Panc1 (cell line): ENCODE results near the gene PC. TPM values are rescaled to one million over a fixed set of nuclear protein-coding genes. Genes with fewer than 3 reads are reported as not detected.

ENCODE experiments used
- ATAC-seq: fragments of 200-7000 bp; cut with Tn5 transposase; 2 replicates; pipeline ENCODE4 v1.9.1; 2020; ENCODE audit warnings: mild to moderate bottlenecking, moderate library complexity
- BruUV-seq: library from RNA; stranded (reverse); fragments of 400-500 nt; replicated peaks from 2 replicates; lab custom pipeline; 2021; lab: Mats Ljungman, UMichigan
- CTCF ChIA-PET: fragments of 300-600 bp; sonication (Branson Sonifier 250); formaldehyde crosslinking; loops from one replicate; lab custom pipeline; 2022; ENCODE audit warnings: antibody characterized with exemption; lab: Charles Lee
- POLR2A ChIA-PET: fragments of 300-600 bp; sonication (Branson Sonifier 250); formaldehyde crosslinking; loops from one replicate; lab custom pipeline; 2022; ENCODE audit warnings: antibody characterized with exemption; lab: Charles Lee
- DNase-seq: peaks from one replicate; pipeline ENCODE4 v3.0.0-alpha.2; 2010; ENCODE audit warnings: low read depth, low spot score
- H3K27ac ChIP-seq: 2 replicates; pipeline ENCODE4 v1.5.1; 2011; ENCODE audit warnings: mild to moderate bottlenecking, low read length, inconsistent platforms
- H3K27me3 ChIP-seq: fragments of 200-500 bp; sonication (Bioruptor generic); 2 replicates; pipeline ENCODE4 v1.6.0; 2014; ENCODE audit warnings: low read length, inconsistent platforms; ENCODE audit not compliant: control insufficient read depth, insufficient read depth
- H3K36me3 ChIP-seq: fragments of 200-500 bp; sonication (Bioruptor generic); 2 replicates; pipeline ENCODE4 v1.5.1; 2014; ENCODE audit warnings: inconsistent platforms, mild to moderate bottlenecking, low read length, moderate library complexity; ENCODE audit not compliant: control insufficient read depth, insufficient read depth
- H3K4me1 ChIP-seq: 2 replicates; pipeline ENCODE4 v1.5.1; 2011; ENCODE audit warnings: inconsistent platforms, mild to moderate bottlenecking, low read length, moderate library complexity; ENCODE audit not compliant: control insufficient read depth, insufficient read depth
- H3K4me3 ChIP-seq, 2 experiments: 2 replicates each; pipeline ENCODE4 v1.5.1; 2011 to 2012; ENCODE audit warnings: low read depth in 2 of 2, low read length in 2 of 2, mild to moderate bottlenecking in 2 of 2, inconsistent platforms in 1 of 2, moderate library complexity in 1 of 2
- H3K9me3 ChIP-seq: fragments of 200-500 bp; sonication (Bioruptor generic); 2 replicates; pipeline ENCODE4 v1.5.1; 2014; ENCODE audit warnings: low read depth, mild to moderate bottlenecking, inconsistent platforms, low read length, moderate library complexity; ENCODE audit not compliant: control insufficient read depth, insufficient read depth
- POLR2AphosphoS5 ChIP-seq: IDR thresholded peaks from 2 replicates; pipeline ENCODE4 v1.6.1; 2012; ENCODE audit warnings: mild to moderate bottlenecking, low read depth, low read length, moderate library complexity
- SIN3A ChIP-seq: IDR thresholded peaks from 2 replicates; pipeline ENCODE4 v1.6.1; 2012; ENCODE audit warnings: low read depth, mild to moderate bottlenecking, low read length, moderate library complexity, borderline replicate concordance; ENCODE audit not compliant: insufficient read depth
- TCF7L2 ChIP-seq: IDR thresholded peaks from 2 replicates; pipeline ENCODE4 v1.6.1; 2011; ENCODE audit warnings: mild to moderate bottlenecking, low read depth, low read length, inconsistent platforms
- in situ Hi-C: cut with HindIII; loops from 2 replicates; pipeline ENCODE4 v1.10.0; 2016; ENCODE audit warnings: low sequenced_read_pairs, low pct_unique_long_range_greater_than_20kb
- intact Hi-C: fragments of 100-400 bp; cut with micrococcal nuclease; formaldehyde crosslinking; loops from one replicate; pipeline ENCODE4 v1.10.0; 2022; ENCODE audit not compliant: unreplicated experiment
- total RNA-seq: library from RNA; stranded (reverse); gene quantifications from one replicate; pipeline ENCODE4 v1.2.1, GENCODE V29; 2021; ENCODE audit not compliant: unreplicated experiment
- TF ChIP-seq, protein P1 (sequence below): fragments of 450-650 bp; IDR thresholded peaks from 2 replicates; pipeline ENCODE4 v1.5.1; 2017; ENCODE audit warnings: mild to moderate bottlenecking
- TF ChIP-seq, protein P2 (sequence below), 2 experiments: IDR thresholded peaks; 2 replicates each; pipeline ENCODE4 v1.6.1; 2011 to 2012; ENCODE audit warnings: low read depth in 2 of 2, control low read depth in 1 of 2, low read length in 1 of 2, mild to moderate bottlenecking in 1 of 2, moderate library complexity in 1 of 2; ENCODE audit not compliant: insufficient read depth in 1 of 2

The PC gene
- total RNA-seq, 1 experiment from 2014 or later: 12.8 TPM

DNA sequence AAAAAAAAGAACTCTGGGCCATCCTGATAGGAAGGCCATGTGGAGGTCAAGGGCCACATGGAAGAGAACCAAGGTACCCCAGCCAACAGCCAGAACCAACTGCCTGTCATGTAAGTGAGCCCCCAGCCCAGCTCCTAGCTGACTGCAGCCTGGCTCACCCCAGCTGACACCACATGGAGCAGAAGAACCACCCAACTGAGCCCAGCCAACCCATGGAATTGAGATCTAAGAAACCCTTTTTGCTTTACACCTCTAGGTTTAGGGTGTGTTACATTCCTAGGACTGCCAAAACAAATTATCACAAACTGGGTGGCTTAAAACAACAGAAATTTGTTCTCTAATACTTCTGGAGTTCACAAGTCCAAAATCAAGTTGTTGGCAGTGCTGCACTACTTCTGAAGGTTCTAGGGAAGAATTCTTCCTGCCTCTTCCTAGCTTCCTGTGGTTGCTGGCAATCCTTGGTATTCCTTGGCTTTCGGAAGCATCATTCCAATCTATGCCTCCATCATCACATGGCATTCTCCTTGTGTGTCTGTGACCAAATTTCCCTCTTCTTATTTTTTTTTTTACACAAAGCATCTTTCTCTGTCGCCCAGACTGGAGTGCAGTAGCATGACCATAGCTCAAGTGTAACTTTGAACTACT, 21.3 kb upstream of the PC start:
- no peaks in the 10 kb centered on the region; the same call in 1 of the 2 replicates for H3K9me3 ChIP-seq
- BruUV-seq: no TSS peak
- no peak for ATAC-seq
- in situ Hi-C loops (no loop called here), intact Hi-C loops (no loop called here)
- TF ChIP-seq TCF7L2 (no peak), SIN3A (no peak)
- TF ChIP-seq, protein P1, sequence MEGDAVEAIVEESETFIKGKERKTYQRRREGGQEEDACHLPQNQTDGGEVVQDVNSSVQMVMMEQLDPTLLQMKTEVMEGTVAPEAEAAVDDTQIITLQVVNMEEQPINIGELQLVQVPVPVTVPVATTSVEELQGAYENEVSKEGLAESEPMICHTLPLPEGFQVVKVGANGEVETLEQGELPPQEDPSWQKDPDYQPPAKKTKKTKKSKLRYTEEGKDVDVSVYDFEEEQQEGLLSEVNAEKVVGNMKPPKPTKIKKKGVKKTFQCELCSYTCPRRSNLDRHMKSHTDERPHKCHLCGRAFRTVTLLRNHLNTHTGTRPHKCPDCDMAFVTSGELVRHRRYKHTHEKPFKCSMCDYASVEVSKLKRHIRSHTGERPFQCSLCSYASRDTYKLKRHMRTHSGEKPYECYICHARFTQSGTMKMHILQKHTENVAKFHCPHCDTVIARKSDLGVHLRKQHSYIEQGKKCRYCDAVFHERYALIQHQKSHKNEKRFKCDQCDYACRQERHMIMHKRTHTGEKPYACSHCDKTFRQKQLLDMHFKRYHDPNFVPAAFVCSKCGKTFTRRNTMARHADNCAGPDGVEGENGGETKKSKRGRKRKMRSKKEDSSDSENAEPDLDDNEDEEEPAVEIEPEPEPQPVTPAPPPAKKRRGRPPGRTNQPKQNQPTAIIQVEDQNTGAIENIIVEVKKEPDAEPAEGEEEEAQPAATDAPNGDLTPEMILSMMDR: no peak
- no peak for DNase-seq
- CTCF ChIA-PET: no interaction called here
- no peaks in the 10 kb centered on the region for H3K36me3 ChIP-seq
- peaks cover 13% of the 10 kb centered on the region for H3K4me1 ChIP-seq
- no peaks in the 10 kb centered on the region for H3K27me3 ChIP-seq
- POLR2A ChIA-PET: interaction anchor here (0.7 kb wide), 1 partner anchor 130 kb away, joined by 10 read pairs; no protein-coding TSS in a partner anchor
- no peak overlapping the region for H3K27ac ChIP-seq
- no peak overlapping the region for H3K4me3 ChIP-seq

DNA sequence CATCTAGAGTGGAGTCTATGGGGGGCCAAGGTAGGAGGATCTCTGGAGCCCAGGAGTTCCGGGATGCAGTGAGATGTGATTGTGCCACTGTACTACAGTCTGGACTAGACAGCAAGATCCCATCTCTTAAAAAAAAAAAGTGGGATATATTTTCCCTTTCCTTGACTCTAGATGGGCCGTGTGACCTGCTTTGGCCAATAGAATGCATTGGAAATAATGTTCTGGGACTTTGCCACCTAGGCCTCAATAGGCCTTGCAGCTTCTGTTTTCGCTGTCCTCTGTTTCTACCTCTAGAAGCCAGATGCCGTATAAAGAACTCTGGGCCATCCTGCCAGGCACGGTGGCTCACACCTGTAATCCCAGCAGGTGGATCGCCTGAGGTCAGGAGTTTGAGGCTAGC, 20.5 kb upstream of the PC start:
- H3K4me1 ChIP-seq: peaks cover 20% of the 10 kb centered on the region
- BruUV-seq: no TSS peak
- ATAC-seq (no peak), DNase-seq (no peak)
- in situ Hi-C loops (no loop called here), intact Hi-C loops (no loop called here)
- no peaks in the 10 kb centered on the region for H3K36me3 ChIP-seq
- POLR2A ChIA-PET: interaction anchor here (0.7 kb wide), 1 partner anchor 129 kb away, joined by 10 read pairs; no protein-coding TSS in a partner anchor
- TF ChIP-seq, protein P2, sequence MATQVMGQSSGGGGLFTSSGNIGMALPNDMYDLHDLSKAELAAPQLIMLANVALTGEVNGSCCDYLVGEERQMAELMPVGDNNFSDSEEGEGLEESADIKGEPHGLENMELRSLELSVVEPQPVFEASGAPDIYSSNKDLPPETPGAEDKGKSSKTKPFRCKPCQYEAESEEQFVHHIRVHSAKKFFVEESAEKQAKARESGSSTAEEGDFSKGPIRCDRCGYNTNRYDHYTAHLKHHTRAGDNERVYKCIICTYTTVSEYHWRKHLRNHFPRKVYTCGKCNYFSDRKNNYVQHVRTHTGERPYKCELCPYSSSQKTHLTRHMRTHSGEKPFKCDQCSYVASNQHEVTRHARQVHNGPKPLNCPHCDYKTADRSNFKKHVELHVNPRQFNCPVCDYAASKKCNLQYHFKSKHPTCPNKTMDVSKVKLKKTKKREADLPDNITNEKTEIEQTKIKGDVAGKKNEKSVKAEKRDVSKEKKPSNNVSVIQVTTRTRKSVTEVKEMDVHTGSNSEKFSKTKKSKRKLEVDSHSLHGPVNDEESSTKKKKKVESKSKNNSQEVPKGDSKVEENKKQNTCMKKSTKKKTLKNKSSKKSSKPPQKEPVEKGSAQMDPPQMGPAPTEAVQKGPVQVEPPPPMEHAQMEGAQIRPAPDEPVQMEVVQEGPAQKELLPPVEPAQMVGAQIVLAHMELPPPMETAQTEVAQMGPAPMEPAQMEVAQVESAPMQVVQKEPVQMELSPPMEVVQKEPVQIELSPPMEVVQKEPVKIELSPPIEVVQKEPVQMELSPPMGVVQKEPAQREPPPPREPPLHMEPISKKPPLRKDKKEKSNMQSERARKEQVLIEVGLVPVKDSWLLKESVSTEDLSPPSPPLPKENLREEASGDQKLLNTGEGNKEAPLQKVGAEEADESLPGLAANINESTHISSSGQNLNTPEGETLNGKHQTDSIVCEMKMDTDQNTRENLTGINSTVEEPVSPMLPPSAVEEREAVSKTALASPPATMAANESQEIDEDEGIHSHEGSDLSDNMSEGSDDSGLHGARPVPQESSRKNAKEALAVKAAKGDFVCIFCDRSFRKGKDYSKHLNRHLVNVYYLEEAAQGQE (IDR thresholded peaks at IDR 0.05; ENCODE audit: insufficient read depth in 1 of 2, low read depth in 2 of 2, low read length in 1 of 2): no peak
- TF ChIP-seq POLR2AphosphoS5 (no peak), TCF7L2 (no peak), SIN3A (no peak)
- TF ChIP-seq, protein P1: no peak
- CTCF ChIA-PET: no interaction called here
- H3K27ac ChIP-seq: no peak overlapping the region
- no peaks in the 10 kb centered on the region for H3K27me3 ChIP-seq
- no peak overlapping the region for H3K4me3 ChIP-seq
- H3K9me3 ChIP-seq: no peaks in the 10 kb centered on the region; the same call in 1 of the 2 replicates
